Activated T-helper 2 cell treated with anti-CD3 and anti-CD28 coated beads, Interferon-gamma antibody, Interleukin-2, Interleukin-4, amounts not matched to agents 10 μg/mL and 5 μg/mL and 100 μg/mL, durations not matched to agents 14 hours and 24 hours and 36 hours (primary cell): Measurements from ENCODE around the gene PICALM. TPM values are rescaled to one million over a fixed set of nuclear protein-coding genes. Genes with fewer than 3 reads are reported as not detected.

Experiments
- total RNA-seq: library from RNA; stranded (reverse); gene quantifications from 2 replicates; pipeline ENCODE4 v1.2.3, GENCODE V29; 2022

Gene PICALM
- total RNA-seq, 1 donor from 2014 or later = 213 TPM

Other genes with a start within 250 kb of the PICALM start
- gene CCDC83, start 213.7 kb downstream of the PICALM start, total RNA-seq = not detected in 2 replicates
- 174 and 182 TPM in 2 replicates for gene EED, start 175.7 kb upstream of the PICALM start, total RNA-seq
- gene HIKESHI, start 233.2 kb upstream of the PICALM start, total RNA-seq = 49.1 and 56.0 TPM in 2 replicates